Stimulated activated naive CD8-positive, alpha-beta T cell treated with anti-CD3 and anti-CD28 coated beads, Interleukin-15, Interleukin-2, amounts not matched to agents 100 ng/mL and 50 ng/mL, for 24 hours (primary cell): Measurements from ENCODE around the gene ACTL7A.
"Not testable (repeated sequence)": the region's sequence is repeated elsewhere in the genome, so short reads cannot be mapped to it uniquely, and the experiment has no call there.

Experiments
- H3K27ac Mint-ChIP-seq: one replicate; pipeline ENCODE4 v1.8.0; 2021; ENCODE audit warnings: mild to moderate bottlenecking, mixed read lengths
- H3K27me3 Mint-ChIP-seq: one replicate; pipeline ENCODE4 v1.8.0; 2021; ENCODE audit warnings: mixed read lengths
- H3K36me3 Mint-ChIP-seq: one replicate; pipeline ENCODE4 v1.8.0; 2021; ENCODE audit warnings: low read depth, mixed read lengths
- H3K4me1 Mint-ChIP-seq: one replicate; pipeline ENCODE4 v1.8.0; 2021; ENCODE audit warnings: low read depth, mixed read lengths
- H3K4me3 Mint-ChIP-seq: one replicate; pipeline ENCODE4 v1.8.0; 2021; ENCODE audit warnings: mild to moderate bottlenecking, mixed read lengths
- H3K9me3 Mint-ChIP-seq: one replicate; pipeline ENCODE4 v1.8.0; 2021; ENCODE audit warnings: mixed read lengths

The ACTL7A gene

GRCh38 chr9:108880738-108881316 is 18.8 kb downstream of the ACTL7A start:
- peaks cover 77% of the 10 kb centered on the region for H3K36me3 Mint-ChIP-seq
- no peaks in the 10 kb centered on the region for H3K9me3 Mint-ChIP-seq
- H3K27me3 Mint-ChIP-seq: no peaks in the 10 kb centered on the region
- no peak overlapping the region for H3K27ac Mint-ChIP-seq
- H3K4me3 Mint-ChIP-seq: no peak overlapping the region
- H3K4me1 Mint-ChIP-seq: peaks cover 9% of the 10 kb centered on the region

GRCh38 chr9:108882052-108882888 is 20.2 kb downstream of the ACTL7A start:
- no peaks in the 10 kb centered on the region for H3K9me3 Mint-ChIP-seq
- H3K27ac Mint-ChIP-seq: no peak overlapping the region
- no peak overlapping the region for H3K4me3 Mint-ChIP-seq
- peaks cover 77% of the 10 kb centered on the region for H3K36me3 Mint-ChIP-seq
- H3K27me3 Mint-ChIP-seq: no peaks in the 10 kb centered on the region
- peaks cover 19% of the 10 kb centered on the region for H3K4me1 Mint-ChIP-seq

- Mint-ChIP-seq H3K9me3 (no peaks in the 10 kb centered on the region), H3K4me1 (peaks cover 19% of the 10 kb centered on the region), H3K27ac (no peak overlapping the region), H3K27me3 (no peaks in the 10 kb centered on the region), H3K36me3 (peaks cover 73% of the 10 kb centered on the region), H3K4me3 (no peak overlapping the region)
Measured at GRCh38 chr9:108883085-108883484, 21.0 kb downstream of the ACTL7A start.

GRCh38 chr9:108884701-108885100 is 22.6 kb downstream of the ACTL7A start:
- Mint-ChIP-seq H3K4me3 (no peak overlapping the region), H3K9me3 (no peaks in the 10 kb centered on the region), H3K4me1 (peaks cover 19% of the 10 kb centered on the region), H3K27ac (no peak overlapping the region), H3K27me3 (no peaks in the 10 kb centered on the region), H3K36me3 (peaks cover 70% of the 10 kb centered on the region)

GRCh38 chr9:108885643-108886348 is 23.7 kb downstream of the ACTL7A start:
- Mint-ChIP-seq H3K27me3 (no peaks in the 10 kb centered on the region), H3K4me1 (peaks cover 23% of the 10 kb centered on the region), H3K27ac (peak overlapping the region; percentile 92), H3K9me3 (no peaks in the 10 kb centered on the region), H3K36me3 (peaks cover 68% of the 10 kb centered on the region), H3K4me3 (peak overlapping the region; percentile 55)

GRCh38 chr9:108886594-108887271 is 24.7 kb downstream of the ACTL7A start:
- not testable (repeated sequence) for H3K27me3 Mint-ChIP-seq
- H3K36me3 Mint-ChIP-seq: peaks cover 70% of the 10 kb centered on the region

GRCh38 chr9:108889649-108890067 is 27.6 kb downstream of the ACTL7A start:
- Mint-ChIP-seq H3K4me1 (peaks cover 23% of the 10 kb centered on the region), H3K27me3 (no peaks in the 10 kb centered on the region), H3K27ac (no peak overlapping the region), H3K9me3 (no peaks in the 10 kb centered on the region), H3K36me3 (peaks cover 77% of the 10 kb centered on the region), H3K4me3 (no peak overlapping the region)

More at GRCh38 chr9:108886594-108887271, 24.7 kb downstream of the ACTL7A start:
- Mint-ChIP-seq H3K4me3 (peak overlapping the region; percentile 50), H3K27ac (peak overlapping the region; percentile 92), H3K4me1 (peaks cover 23% of the 10 kb centered on the region)
- H3K9me3 Mint-ChIP-seq: not testable (repeated sequence)

GRCh38 chr9:108894225-108894997 is 32.3 kb downstream of the ACTL7A start:
- Mint-ChIP-seq H3K4me3 (no peak overlapping the region), H3K27ac (no peak overlapping the region), H3K4me1 (peaks cover 4% of the 10 kb centered on the region), H3K36me3 (peaks cover 87% of the 10 kb centered on the region), H3K27me3 (no peaks in the 10 kb centered on the region), H3K9me3 (no peaks in the 10 kb centered on the region)

GRCh38 chr9:108897324-108898096 is 35.4 kb downstream of the ACTL7A start:
- Mint-ChIP-seq H3K4me1 (no peaks in the 10 kb centered on the region), H3K4me3 (no peak overlapping the region), H3K27me3 (no peaks in the 10 kb centered on the region), H3K9me3 (no peaks in the 10 kb centered on the region), H3K27ac (no peak overlapping the region), H3K36me3 (peaks cover 87% of the 10 kb centered on the region)

GRCh38 chr9:108899023-108899695 is 37.1 kb downstream of the ACTL7A start:
- not testable (repeated sequence) for H3K27ac Mint-ChIP-seq, H3K4me1 Mint-ChIP-seq, H3K9me3 Mint-ChIP-seq, H3K4me3 Mint-ChIP-seq, H3K27me3 Mint-ChIP-seq
- H3K36me3 Mint-ChIP-seq: peaks cover 89% of the 10 kb centered on the region

- Mint-ChIP-seq H3K27ac (no peak overlapping the region), H3K4me3 (no peak overlapping the region), H3K9me3 (no peaks in the 10 kb centered on the region), H3K4me1 (no peaks in the 10 kb centered on the region), H3K36me3 (peaks cover 86% of the 10 kb centered on the region), H3K27me3 (no peaks in the 10 kb centered on the region)
Measured at GRCh38 chr9:108900176-108900575, 38.1 kb downstream of the ACTL7A start.

GRCh38 chr9:108903420-108904103 is 41.5 kb downstream of the ACTL7A start:
- Mint-ChIP-seq H3K4me3 (no peak overlapping the region), H3K27me3 (no peaks in the 10 kb centered on the region), H3K36me3 (peaks cover 80% of the 10 kb centered on the region), H3K27ac (no peak overlapping the region), H3K9me3 (no peaks in the 10 kb centered on the region), H3K4me1 (no peaks in the 10 kb centered on the region)

GRCh38 chr9:108904161-108904560 is 42.1 kb downstream of the ACTL7A start:
- Mint-ChIP-seq H3K4me3 (no peak overlapping the region), H3K9me3 (no peaks in the 10 kb centered on the region), H3K4me1 (no peaks in the 10 kb centered on the region), H3K27me3 (no peaks in the 10 kb centered on the region), H3K36me3 (peaks cover 82% of the 10 kb centered on the region), H3K27ac (no peak overlapping the region)
